ENCODE results near the gene ATP2B3. TPM values are rescaled to one million over a fixed set of nuclear protein-coding genes. Genes with fewer than 3 reads are reported as not detected.

ATP2B3 gene
- total RNA-seq, 1 experiment from 2014 or later: 0.35 TPM

DNA sequence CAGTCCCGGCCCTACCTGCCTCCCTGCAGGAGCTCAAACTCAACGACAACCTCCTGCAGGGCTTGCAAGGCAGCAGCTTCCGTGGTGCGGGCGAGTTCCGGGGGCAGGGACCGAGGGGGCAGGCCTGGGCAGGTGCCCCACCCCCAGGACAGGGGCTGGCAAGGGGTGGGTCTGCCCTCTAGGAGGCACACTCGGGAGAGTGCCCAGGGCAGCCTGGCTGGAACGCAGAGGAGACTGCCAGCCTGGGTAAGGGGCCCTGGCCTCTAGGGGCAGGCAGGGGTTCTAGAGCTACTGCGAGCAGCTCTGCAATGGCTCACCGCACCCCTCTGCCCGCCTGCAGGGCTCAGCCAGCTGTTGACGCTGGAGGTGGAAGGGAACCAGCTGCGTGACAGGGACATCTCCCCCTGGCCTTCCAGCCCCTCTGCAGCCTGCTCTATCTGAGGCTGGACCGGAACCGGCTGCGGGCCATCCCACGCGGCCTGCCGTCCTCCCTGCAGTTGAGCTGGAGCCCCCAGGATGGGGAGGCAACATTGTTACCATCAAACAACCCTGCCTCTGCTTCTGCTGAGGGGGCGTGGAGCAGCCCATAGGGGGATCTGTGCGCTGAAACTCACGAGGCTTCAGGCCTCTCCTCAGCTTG is 34.9 kb upstream of the ATP2B3 start:
- H3K9me3 Mint-ChIP-seq: peaks cover 24 to 40% of the 10 kb centered on the region in 2 experiments
- Histone ChIP-seq H2AFZ (ENCODE audit: low read length) (no peak overlapping the region), H2BK12ac (ENCODE audit: insufficient read length, low read depth, low read length) (no peak overlapping the region), H3K79me2 (ENCODE audit: insufficient read depth, low read length) (no peaks in the 10 kb centered on the region), H3K9me3 (ENCODE audit: control insufficient read depth, low read depth, low read length) (peaks cover 9% of the 10 kb centered on the region), H2AK5ac (ENCODE audit: insufficient read length, low read length) (no peak overlapping the region), H4K8ac (replicated peaks; ENCODE audit: insufficient read length, low read depth, low read length) (no peak overlapping the region), H3K27ac (ENCODE audit: insufficient read length, low read depth, low read length) (no peak overlapping the region), H3K9ac (ENCODE audit: extremely low read depth, insufficient read length, low read length) (no peak overlapping the region), H3K23me2 (ENCODE audit: insufficient read length, low read depth, low read length, poor library complexity, severe bottlenecking) (no peaks in the 10 kb centered on the region), H3K27me3 (ENCODE audit: insufficient read depth, low read length) (no peaks in the 10 kb centered on the region), H4K20me1 (ENCODE audit: control insufficient read depth, insufficient read depth, insufficient read length) (no peaks in the 10 kb centered on the region), H2BK15ac (ENCODE audit: low read depth, low read length) (no peak overlapping the region), H3K4me1 (ENCODE audit: insufficient read depth, low read length) (no peaks in the 10 kb centered on the region), H2BK5ac (ENCODE audit: insufficient read length, low read length) (no peak overlapping the region), H4K5ac (ENCODE audit: insufficient read length, low read depth, low read length) (no peak overlapping the region), H2BK20ac (ENCODE audit: low read depth, low read length, poor library complexity, severe bottlenecking) (no peak overlapping the region), H2BK120ac (ENCODE audit: low read depth, low read length, poor library complexity, severe bottlenecking) (no peak overlapping the region), H3T11ph (ENCODE audit: low read length) (no peak overlapping the region), H3K4ac (ENCODE audit: low read depth, low read length) (no peak overlapping the region), H3K23ac (ENCODE audit: insufficient read length, low read depth, low read length) (no peak overlapping the region), H3K4me2 (ENCODE audit: insufficient read depth, insufficient read length, low read length) (no peak overlapping the region), H3K79me1 (ENCODE audit: insufficient read depth, low read depth, low read length, poor library complexity, severe bottlenecking) (no peaks in the 10 kb centered on the region), H3K18ac (ENCODE audit: insufficient read length, low read depth, low read length) (no peak overlapping the region), H3K56ac (ENCODE audit: insufficient read length, low read depth, low read length) (no peak overlapping the region), H3K14ac (ENCODE audit: insufficient read depth, low read length) (no peak overlapping the region), H4K91ac (ENCODE audit: insufficient read length, low read depth, low read length) (no peak overlapping the region)
- no CpG with 5 or more reads among the region's 23 CpGs for WGBS (ENCODE audit: extremely low coverage, insufficient read length, low lambda C conversion rate)
- H3K27ac Mint-ChIP-seq: no peak overlapping the region
- no peak for DNase-seq
- TF ChIP-seq, protein P1, sequence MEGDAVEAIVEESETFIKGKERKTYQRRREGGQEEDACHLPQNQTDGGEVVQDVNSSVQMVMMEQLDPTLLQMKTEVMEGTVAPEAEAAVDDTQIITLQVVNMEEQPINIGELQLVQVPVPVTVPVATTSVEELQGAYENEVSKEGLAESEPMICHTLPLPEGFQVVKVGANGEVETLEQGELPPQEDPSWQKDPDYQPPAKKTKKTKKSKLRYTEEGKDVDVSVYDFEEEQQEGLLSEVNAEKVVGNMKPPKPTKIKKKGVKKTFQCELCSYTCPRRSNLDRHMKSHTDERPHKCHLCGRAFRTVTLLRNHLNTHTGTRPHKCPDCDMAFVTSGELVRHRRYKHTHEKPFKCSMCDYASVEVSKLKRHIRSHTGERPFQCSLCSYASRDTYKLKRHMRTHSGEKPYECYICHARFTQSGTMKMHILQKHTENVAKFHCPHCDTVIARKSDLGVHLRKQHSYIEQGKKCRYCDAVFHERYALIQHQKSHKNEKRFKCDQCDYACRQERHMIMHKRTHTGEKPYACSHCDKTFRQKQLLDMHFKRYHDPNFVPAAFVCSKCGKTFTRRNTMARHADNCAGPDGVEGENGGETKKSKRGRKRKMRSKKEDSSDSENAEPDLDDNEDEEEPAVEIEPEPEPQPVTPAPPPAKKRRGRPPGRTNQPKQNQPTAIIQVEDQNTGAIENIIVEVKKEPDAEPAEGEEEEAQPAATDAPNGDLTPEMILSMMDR (conservative IDR thresholded peaks at IDR 0.05): no peak
- peaks cover 0 to 2% of the 10 kb centered on the region in 2 experiments; a peak in 2 of 4 replicates for H3K4me1 Mint-ChIP-seq
- H3K36me3 Mint-ChIP-seq (ENCODE audit: insufficient read depth in 1 of 3, low read depth in 3 of 3): 0 out of 7 replicates have a peak, but pooled peaks cover 0 to 2% (median 0%) of the 10 kb centered on the region in 3 experiments
- no peaks in the 10 kb centered on the region; the same call in none of the 2 replicates for H3K27me3 Mint-ChIP-seq (ENCODE audit: low read depth)
- no peak overlapping the region for H3K4me3 Mint-ChIP-seq

All from H9 (cell line).